Esophagus muscularis mucosa (tissue), 3 donors: ENCODE measurements around the gene DPF1.

ENCODE experiments used
- POLR2A ChIP-seq: fragments of 450-650 bp; IDR thresholded peaks from one replicate; pipeline ENCODE4 v1.6.1; 2017; ENCODE audit warnings: antibody characterized with exemption, moderate library complexity, mild to moderate bottlenecking, low read depth
- POLR2AphosphoS5 ChIP-seq, 2 donors: sonication (generic); formaldehyde crosslinking; IDR thresholded peaks; one replicate each; pipeline ENCODE4 v1.6.1; 2017; ENCODE audit warnings: antibody characterized with exemption in 2 of 2
- TF ChIP-seq, protein P1 (sequence below), 3 experiments: fragments of 200-600 bp in 2 of 3; fragments of 450-650 bp in 1 of 3; sonication (generic) in 2 of 3; IDR thresholded peaks; one replicate each; pipeline ENCODE4 v1.5.1; 2017 to 2019; ENCODE audit warnings: antibody characterized with exemption in 3 of 3, mild to moderate bottlenecking in 2 of 3, moderate library complexity in 1 of 3

DNA sequence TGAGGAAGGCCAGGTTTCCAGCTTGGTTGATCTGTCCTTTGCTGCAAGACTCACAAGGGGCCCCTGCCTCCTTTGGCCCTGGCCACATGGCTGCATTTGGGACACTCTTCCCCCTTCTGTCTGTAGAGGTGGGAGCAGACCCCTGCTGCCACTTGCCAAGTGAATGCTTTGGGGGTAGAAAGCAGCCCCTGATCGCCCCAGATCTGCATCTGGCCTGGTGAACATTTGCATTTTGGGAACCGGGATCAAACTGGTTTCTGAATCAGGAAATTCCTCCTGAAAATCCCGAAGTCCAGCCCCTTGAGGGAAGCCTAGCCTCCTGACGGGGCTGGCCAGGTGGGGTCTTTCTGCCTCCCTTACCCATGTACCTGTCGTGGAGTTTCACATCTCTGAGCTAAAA, 14.9 kb downstream of the DPF1 start:
- TF ChIP-seq, protein P1, sequence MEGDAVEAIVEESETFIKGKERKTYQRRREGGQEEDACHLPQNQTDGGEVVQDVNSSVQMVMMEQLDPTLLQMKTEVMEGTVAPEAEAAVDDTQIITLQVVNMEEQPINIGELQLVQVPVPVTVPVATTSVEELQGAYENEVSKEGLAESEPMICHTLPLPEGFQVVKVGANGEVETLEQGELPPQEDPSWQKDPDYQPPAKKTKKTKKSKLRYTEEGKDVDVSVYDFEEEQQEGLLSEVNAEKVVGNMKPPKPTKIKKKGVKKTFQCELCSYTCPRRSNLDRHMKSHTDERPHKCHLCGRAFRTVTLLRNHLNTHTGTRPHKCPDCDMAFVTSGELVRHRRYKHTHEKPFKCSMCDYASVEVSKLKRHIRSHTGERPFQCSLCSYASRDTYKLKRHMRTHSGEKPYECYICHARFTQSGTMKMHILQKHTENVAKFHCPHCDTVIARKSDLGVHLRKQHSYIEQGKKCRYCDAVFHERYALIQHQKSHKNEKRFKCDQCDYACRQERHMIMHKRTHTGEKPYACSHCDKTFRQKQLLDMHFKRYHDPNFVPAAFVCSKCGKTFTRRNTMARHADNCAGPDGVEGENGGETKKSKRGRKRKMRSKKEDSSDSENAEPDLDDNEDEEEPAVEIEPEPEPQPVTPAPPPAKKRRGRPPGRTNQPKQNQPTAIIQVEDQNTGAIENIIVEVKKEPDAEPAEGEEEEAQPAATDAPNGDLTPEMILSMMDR (IDR thresholded peaks at IDR 0.05), result no peak
- no peak for TF ChIP-seq POLR2AphosphoS5 (IDR thresholded peaks at IDR 0.05)
- no peak for TF ChIP-seq POLR2A
